Gastroesophageal sphincter (tissue), 4 donors: Measurements from ENCODE around the gene LIG4. TPM values are rescaled to one million over a fixed set of nuclear protein-coding genes. Genes with fewer than 3 reads are reported as not detected.

Source experiments
- ATAC-seq: fragments of 150-250 bp; one replicate; pipeline ENCODE4 v1.9.1; 2016; ENCODE audit warnings: mild to moderate bottlenecking, moderate library complexity
- H3K27ac ChIP-seq, 4 donors: fragments of 200-600 bp; sonication (generic) in 3 of 4; 1 replicate in 3 of 4; 2 replicates in 1 of 4; pipeline ENCODE4 v1.5.1; 2016 to 2019
- H3K27me3 ChIP-seq: fragments of 200-600 bp; sonication (generic); one replicate; pipeline ENCODE4 v1.5.1; 2019
- H3K36me3 ChIP-seq, 2 donors: fragments of 200-600 bp; sonication (generic); one replicate each; pipeline ENCODE4 v1.5.1; 2019; ENCODE audit warnings: control low read depth in 1 of 2
- H3K4me1 ChIP-seq, 3 donors: fragments of 200-600 bp; sonication (generic); 1 replicate in 2 of 3; 2 replicates in 1 of 3; pipeline ENCODE4 v1.5.1; 2016 to 2019; ENCODE audit warnings: control low read depth in 2 of 3
- H3K4me3 ChIP-seq, 2 donors: fragments of 200-600 bp; sonication (generic); one replicate each; pipeline ENCODE4 v1.5.1; 2019; ENCODE audit warnings: mild to moderate bottlenecking in 1 of 2, moderate library complexity in 1 of 2
- H3K9me3 ChIP-seq, 3 donors: fragments of 200-600 bp; sonication (generic); one replicate each; pipeline ENCODE4 v1.5.1; 2017 to 2019; ENCODE audit warnings: control low read depth in 2 of 3
- EP300 ChIP-seq: sonication (generic); formaldehyde crosslinking; IDR thresholded peaks from one replicate; pipeline ENCODE4 v1.6.1; 2017; ENCODE audit warnings: antibody characterized with exemption, mild to moderate bottlenecking
- POLR2A ChIP-seq, 2 donors: fragments of 450-650 bp; IDR thresholded peaks; one replicate each; pipeline ENCODE4 v1.6.1; 2017; ENCODE audit warnings: antibody characterized with exemption in 2 of 2, mild to moderate bottlenecking in 2 of 2, moderate library complexity in 1 of 2
- POLR2AphosphoS5 ChIP-seq: sonication (generic); formaldehyde crosslinking; IDR thresholded peaks from one replicate; pipeline ENCODE4 v1.6.1; 2017; ENCODE audit warnings: antibody characterized with exemption
- WGBS, 2 donors: methylation state at CpG; one replicate each; pipeline ENCODE4 v1.1.5; 2018; ENCODE audit warnings: low coverage in 1 of 2; 5-methylcytosine and 5-hydroxymethylcytosine counted together
- total RNA-seq, 4 donors: library from RNA; depleted of rRNA; stranded (reverse); fragments of >200 nt; gene quantifications; one replicate each; pipeline ENCODE4 v1.1.0, GENCODE V29; 2016
- TF ChIP-seq, protein P1 (sequence below), 4 experiments: fragments of 200-600 bp in 2 of 4; fragments of 450-650 bp in 2 of 4; sonication (generic) in 1 of 4; IDR thresholded peaks; one replicate each; pipeline ENCODE4 v1.5.1; 2017 to 2019; ENCODE audit warnings: antibody characterized with exemption in 4 of 4, mild to moderate bottlenecking in 2 of 4, moderate library complexity in 2 of 4

Gene LIG4
- total RNA-seq, 4 donors from 2014 or later: 10.4 to 19.5 (median 13.5) TPM

DNA sequence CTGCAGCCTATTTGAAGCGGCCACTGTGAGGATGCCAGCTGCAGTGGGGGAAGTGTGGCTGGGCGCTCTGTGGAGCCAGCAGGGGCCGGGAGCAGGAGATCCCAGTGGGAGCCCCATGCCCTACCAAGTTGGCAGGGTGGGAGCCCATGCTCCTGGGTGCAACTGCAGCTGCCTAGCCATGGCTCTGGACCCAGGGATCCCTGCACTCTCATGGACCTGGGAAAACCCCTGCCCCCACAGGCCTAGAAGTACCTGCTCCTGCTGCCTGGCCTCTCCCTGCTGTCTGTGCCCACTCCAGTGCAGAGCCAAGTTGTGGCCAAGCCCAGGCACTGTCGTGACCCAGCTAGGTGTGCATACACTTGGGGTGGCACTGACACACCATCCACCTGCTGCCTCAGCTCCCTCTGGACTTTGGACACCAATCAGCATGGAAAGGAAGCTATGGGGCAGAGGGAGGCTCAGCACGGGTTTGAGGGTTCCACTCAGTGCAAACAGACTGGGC lies 20.9 kb downstream of the LIG4 start:
- Histone ChIP-seq H3K27me3 (no peaks in the 10 kb centered on the region), H3K36me3 (no peaks in the 10 kb centered on the region), H3K4me3 (no peak overlapping the region), H3K27ac (no peak overlapping the region), H3K9me3 (peaks cover 0 to 14% (median 0%) of the 10 kb centered on the region in 3 donors), H3K4me1 (no peaks in the 10 kb centered on the region)
- no peak for ATAC-seq
- TF ChIP-seq, protein P1, sequence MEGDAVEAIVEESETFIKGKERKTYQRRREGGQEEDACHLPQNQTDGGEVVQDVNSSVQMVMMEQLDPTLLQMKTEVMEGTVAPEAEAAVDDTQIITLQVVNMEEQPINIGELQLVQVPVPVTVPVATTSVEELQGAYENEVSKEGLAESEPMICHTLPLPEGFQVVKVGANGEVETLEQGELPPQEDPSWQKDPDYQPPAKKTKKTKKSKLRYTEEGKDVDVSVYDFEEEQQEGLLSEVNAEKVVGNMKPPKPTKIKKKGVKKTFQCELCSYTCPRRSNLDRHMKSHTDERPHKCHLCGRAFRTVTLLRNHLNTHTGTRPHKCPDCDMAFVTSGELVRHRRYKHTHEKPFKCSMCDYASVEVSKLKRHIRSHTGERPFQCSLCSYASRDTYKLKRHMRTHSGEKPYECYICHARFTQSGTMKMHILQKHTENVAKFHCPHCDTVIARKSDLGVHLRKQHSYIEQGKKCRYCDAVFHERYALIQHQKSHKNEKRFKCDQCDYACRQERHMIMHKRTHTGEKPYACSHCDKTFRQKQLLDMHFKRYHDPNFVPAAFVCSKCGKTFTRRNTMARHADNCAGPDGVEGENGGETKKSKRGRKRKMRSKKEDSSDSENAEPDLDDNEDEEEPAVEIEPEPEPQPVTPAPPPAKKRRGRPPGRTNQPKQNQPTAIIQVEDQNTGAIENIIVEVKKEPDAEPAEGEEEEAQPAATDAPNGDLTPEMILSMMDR (IDR thresholded peaks at IDR 0.05): no peak
- no peak for TF ChIP-seq POLR2AphosphoS5
- TF ChIP-seq POLR2A (IDR thresholded peaks at IDR 0.05): no peak
- no peak for TF ChIP-seq EP300
- WGBS, 2 donors: 100% methylated on average over 2 to 3 of the region's 5 CpGs

GRCh38 chr13:108193806-108194205 lies 21.5 kb downstream of the LIG4 start:
- Histone ChIP-seq H3K9me3 (peaks cover 0 to 14% (median 0%) of the 10 kb centered on the region in 3 donors), H3K4me1 (no peaks in the 10 kb centered on the region), H3K27ac (no peak overlapping the region), H3K36me3 (no peaks in the 10 kb centered on the region), H3K27me3 (no peaks in the 10 kb centered on the region), H3K4me3 (no peak overlapping the region)
- ATAC-seq: no peak
- TF ChIP-seq POLR2AphosphoS5 (no peak), EP300 (no peak), POLR2A (IDR thresholded peaks at IDR 0.05) (no peak)
- TF ChIP-seq, protein P1 (IDR thresholded peaks at IDR 0.05): no peak

DNA sequence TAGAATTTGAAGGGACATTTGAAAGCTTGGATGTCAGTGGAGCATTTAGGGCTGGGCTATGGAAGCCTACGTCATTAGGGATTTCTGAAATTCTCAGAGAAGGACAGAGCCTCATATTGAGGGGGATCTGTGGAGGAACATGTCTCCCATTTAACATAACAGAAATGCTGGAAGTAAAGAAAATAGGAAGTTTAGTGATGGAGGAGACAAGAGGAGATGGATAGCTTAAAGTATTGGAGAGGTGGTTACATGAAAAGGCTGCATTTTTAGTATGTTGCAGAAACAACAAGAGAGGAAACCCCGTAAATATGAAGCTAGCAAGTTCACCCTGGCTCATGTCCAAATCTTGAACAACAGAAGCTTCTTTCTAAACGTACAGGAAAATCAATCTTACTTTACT lies 24.4 kb downstream of the LIG4 start:
- Histone ChIP-seq H3K9me3 (peaks cover 0 to 14% (median 0%) of the 10 kb centered on the region in 3 donors), H3K4me1 (no peaks in the 10 kb centered on the region), H3K4me3 (no peak overlapping the region), H3K27me3 (no peaks in the 10 kb centered on the region), H3K27ac (no peak overlapping the region), H3K36me3 (no peaks in the 10 kb centered on the region)
- no peak for TF ChIP-seq POLR2A (IDR thresholded peaks at IDR 0.05)
- TF ChIP-seq, protein P1 (IDR thresholded peaks at IDR 0.05): no peak
- TF ChIP-seq POLR2AphosphoS5: no peak
- no peak for TF ChIP-seq EP300
- no peak for ATAC-seq
- WGBS, 2 donors: 51 to 52% methylated on average over 3 of the region's 3 CpGs

- no peak for ATAC-seq
- Histone ChIP-seq H3K27me3 (no peaks in the 10 kb centered on the region), H3K36me3 (no peaks in the 10 kb centered on the region), H3K27ac (no peak overlapping the region), H3K4me3 (no peak overlapping the region), H3K4me1 (no peaks in the 10 kb centered on the region), H3K9me3 (no peaks in the 10 kb centered on the region)
- no peak for TF ChIP-seq POLR2A (IDR thresholded peaks at IDR 0.05)
- no peak for TF ChIP-seq POLR2AphosphoS5
- no peak for TF ChIP-seq EP300
- TF ChIP-seq, protein P1 (IDR thresholded peaks at IDR 0.05): no peak
- WGBS, 2 donors: 61 to 75% methylated on average over 2 of the region's 2 CpGs
Observed at GRCh38 chr13:108188260-108188659, 27.1 kb downstream of the LIG4 start.

DNA sequence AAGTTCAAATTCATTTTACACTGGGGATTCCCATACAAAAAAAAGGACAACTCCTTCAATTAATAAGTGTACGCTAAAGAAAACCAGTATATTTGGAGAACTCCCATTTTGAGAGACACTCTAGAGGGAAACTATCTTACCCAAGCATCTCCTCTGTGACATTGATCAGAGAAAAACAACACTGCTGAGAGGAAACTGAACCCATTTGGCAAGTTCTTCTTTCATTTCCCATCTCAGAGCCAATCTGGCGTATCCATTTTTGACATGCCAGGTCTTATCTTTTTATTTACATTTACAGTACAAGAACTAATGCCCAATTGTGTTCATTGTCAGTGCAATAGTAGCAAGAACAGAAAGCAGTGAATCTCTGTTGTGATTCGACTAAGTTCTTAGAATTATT lies 30.1 kb downstream of the LIG4 start:
- no peak for ATAC-seq
- 66 to 78% methylated on average over 3 of the region's 3 CpGs for WGBS, 2 donors
- H3K9me3 ChIP-seq: no peaks in the 10 kb centered on the region
- no peak overlapping the region for H3K4me3 ChIP-seq
- no peaks in the 10 kb centered on the region for H3K36me3 ChIP-seq
- no peaks in the 10 kb centered on the region for H3K4me1 ChIP-seq
- H3K27ac ChIP-seq: no peak overlapping the region
- TF ChIP-seq POLR2A (IDR thresholded peaks at IDR 0.05): no peak
- no peak for TF ChIP-seq EP300
- TF ChIP-seq, protein P1 (IDR thresholded peaks at IDR 0.05): no peak
- TF ChIP-seq POLR2AphosphoS5: no peak
- no peaks in the 10 kb centered on the region for H3K27me3 ChIP-seq
